NCI-H1105 (cell line): ENCODE data around the gene DRC3.

Source experiments
- DNase-seq: peaks from one replicate; lab custom pipeline; 2025; lab: John Stamatoyannopoulos, UW

Gene DRC3

GRCh38 chr17:17965152-17965721 lies 7.4 kb upstream of the DRC3 start:
- DNase-seq: no peak

- no peak for DNase-seq
Observed at GRCh38 chr17:17966399-17966798, 6.3 kb upstream of the DRC3 start.

GRCh38 chr17:17970699-17971430 lies 1.8 kb upstream of the DRC3 start:
- DNase-seq: no peak

GRCh38 chr17:17971431-17972125 lies 1.1 kb upstream of the DRC3 start:
- DNase-seq: no peak

- no peak for DNase-seq
Observed at GRCh38 chr17:17972952-17973254, 241 bp downstream of the DRC3 start.

GRCh38 chr17:17975436-17975835 lies 2.8 kb downstream of the DRC3 start:
- no peak for DNase-seq

GRCh38 chr17:17976931-17977570 lies 4.4 kb downstream of the DRC3 start:
- no peak for DNase-seq

- DNase-seq: no peak
Observed at GRCh38 chr17:17978481-17979424, 6.1 kb downstream of the DRC3 start.

- DNase-seq: no peak
Observed at GRCh38 chr17:17979778-17980177, 7.1 kb downstream of the DRC3 start.

- DNase-seq: no peak
Observed at GRCh38 chr17:17981330-17981729, 8.7 kb downstream of the DRC3 start.

GRCh38 chr17:17982801-17983200 lies 10.1 kb downstream of the DRC3 start:
- DNase-seq: no peak

- DNase-seq: no peak
Observed at GRCh38 chr17:17983376-17983775, 10.7 kb downstream of the DRC3 start.

- DNase-seq: no peak
Observed at GRCh38 chr17:17983776-17984175, 11.1 kb downstream of the DRC3 start.

- no peak for DNase-seq
Observed at GRCh38 chr17:17985153-17985552, 12.5 kb downstream of the DRC3 start.

GRCh38 chr17:17985555-17985954 lies 12.9 kb downstream of the DRC3 start:
- DNase-seq: no peak

GRCh38 chr17:17987187-17987896 lies 14.7 kb downstream of the DRC3 start:
- DNase-seq: no peak

- DNase-seq: no peak
Observed at GRCh38 chr17:17987901-17988300, 15.2 kb downstream of the DRC3 start.

GRCh38 chr17:17988427-17988945 lies 15.8 kb downstream of the DRC3 start:
- DNase-seq: no peak

- DNase-seq: no peak
Observed at GRCh38 chr17:17989081-17989480, 16.4 kb downstream of the DRC3 start.

- DNase-seq: no peak
Observed at GRCh38 chr17:17989618-17990017, 17.0 kb downstream of the DRC3 start.

- DNase-seq: no peak
Observed at GRCh38 chr17:17990282-17990681, 17.6 kb downstream of the DRC3 start.
